DOHH2 (cell line): ENCODE results near the gene RIN3.

Source experiments
- CTCF ChIP-seq: fragments of 200-600 bp; sonication (generic); IDR thresholded peaks from one replicate; pipeline ENCODE4 v1.5.1; 2014; ENCODE audit warnings: antibody characterized with exemption, mild to moderate bottlenecking, low read depth, low read length; ENCODE audit not compliant: poor library complexity, severe bottlenecking
- EZH2phosphoT487 ChIP-seq: fragments of 200-600 bp; sonication (generic); IDR thresholded peaks from 2 replicates; pipeline ENCODE4 v1.6.1; 2017; ENCODE audit warnings: borderline replicate concordance, mild to moderate bottlenecking, antibody characterized with exemption, low read length, moderate library complexity, mixed read lengths

GRCh38 chr14:92733007-92733406, 219.4 kb downstream of the RIN3 start:
- no peak for TF ChIP-seq CTCF
- no peak for TF ChIP-seq EZH2phosphoT487
